ENCODE data around the gene DGKI. TPM values are rescaled to one million over a fixed set of nuclear protein-coding genes. Genes with fewer than 3 reads are reported as not detected.

DGKI gene
- total RNA-seq, 1 experiment from 2014 or later, result 0.55 TPM

GRCh38 chr7:137446025-137446424, 400.7 kb downstream of the DGKI start:
- no peak overlapping the region for H3K56ac ChIP-seq (ENCODE audit: insufficient read length, low read depth, low read length)
- Mint-ChIP-seq H3K27ac (no peak overlapping the region), H3K36me3 (ENCODE audit: insufficient read depth in 1 of 3, low read depth in 3 of 3) (no peaks in the 10 kb centered on the region; a peak in 1 of 7 replicates), H3K4me3 (no peak overlapping the region), H3K9me3 (peaks cover 0 to 2% of the 10 kb centered on the region in 2 experiments; a peak in 1 of 5 replicates), H3K4me1 (no peaks in the 10 kb centered on the region), H3K27me3 (ENCODE audit: low read depth) (no peaks in the 10 kb centered on the region)
- H2BK15ac ChIP-seq (ENCODE audit: low read depth, low read length), result no peak overlapping the region
- no peak overlapping the region for H3K4ac ChIP-seq (ENCODE audit: low read depth, low read length)
- H2AK5ac ChIP-seq (ENCODE audit: insufficient read length, low read length), result no peak overlapping the region
- no peak overlapping the region for H4K5ac ChIP-seq (ENCODE audit: insufficient read length, low read depth, low read length)
- no peak for DNase-seq
- no peaks in the 10 kb centered on the region for H3K9me3 ChIP-seq (ENCODE audit: control insufficient read depth, low read depth, low read length)
- H3K18ac ChIP-seq (ENCODE audit: insufficient read length, low read depth, low read length), result no peak overlapping the region
- no peak overlapping the region for H3K4me2 ChIP-seq (ENCODE audit: insufficient read depth, insufficient read length, low read length)
- TF ChIP-seq, protein P1, sequence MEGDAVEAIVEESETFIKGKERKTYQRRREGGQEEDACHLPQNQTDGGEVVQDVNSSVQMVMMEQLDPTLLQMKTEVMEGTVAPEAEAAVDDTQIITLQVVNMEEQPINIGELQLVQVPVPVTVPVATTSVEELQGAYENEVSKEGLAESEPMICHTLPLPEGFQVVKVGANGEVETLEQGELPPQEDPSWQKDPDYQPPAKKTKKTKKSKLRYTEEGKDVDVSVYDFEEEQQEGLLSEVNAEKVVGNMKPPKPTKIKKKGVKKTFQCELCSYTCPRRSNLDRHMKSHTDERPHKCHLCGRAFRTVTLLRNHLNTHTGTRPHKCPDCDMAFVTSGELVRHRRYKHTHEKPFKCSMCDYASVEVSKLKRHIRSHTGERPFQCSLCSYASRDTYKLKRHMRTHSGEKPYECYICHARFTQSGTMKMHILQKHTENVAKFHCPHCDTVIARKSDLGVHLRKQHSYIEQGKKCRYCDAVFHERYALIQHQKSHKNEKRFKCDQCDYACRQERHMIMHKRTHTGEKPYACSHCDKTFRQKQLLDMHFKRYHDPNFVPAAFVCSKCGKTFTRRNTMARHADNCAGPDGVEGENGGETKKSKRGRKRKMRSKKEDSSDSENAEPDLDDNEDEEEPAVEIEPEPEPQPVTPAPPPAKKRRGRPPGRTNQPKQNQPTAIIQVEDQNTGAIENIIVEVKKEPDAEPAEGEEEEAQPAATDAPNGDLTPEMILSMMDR (conservative IDR thresholded peaks at IDR 0.05), result no peak; the same call in 2 of the 3 replicates
- no peak overlapping the region for H3K9ac ChIP-seq (ENCODE audit: extremely low read depth, insufficient read length, low read length)
- H3K23ac ChIP-seq (ENCODE audit: insufficient read length, low read depth, low read length), result no peak overlapping the region
- no peak overlapping the region for H2BK20ac ChIP-seq (ENCODE audit: low read depth, low read length, poor library complexity, severe bottlenecking)
- no peaks in the 10 kb centered on the region for H3K23me2 ChIP-seq (ENCODE audit: insufficient read length, low read depth, low read length, poor library complexity, severe bottlenecking)
- no peaks in the 10 kb centered on the region for H4K20me1 ChIP-seq (ENCODE audit: control insufficient read depth, insufficient read depth, insufficient read length)
- no peak overlapping the region for H2BK120ac ChIP-seq (ENCODE audit: low read depth, low read length, poor library complexity, severe bottlenecking)
- no peaks in the 10 kb centered on the region for H3K27me3 ChIP-seq (ENCODE audit: insufficient read depth, low read length)
- no peak overlapping the region for H4K8ac ChIP-seq (replicated peaks; ENCODE audit: insufficient read length, low read depth, low read length)
- H3T11ph ChIP-seq (ENCODE audit: low read length), result no peak overlapping the region
- no peak overlapping the region for H4K91ac ChIP-seq (ENCODE audit: insufficient read length, low read depth, low read length)
- no peak overlapping the region for H3K14ac ChIP-seq (ENCODE audit: insufficient read depth, low read length)
- H3K79me1 ChIP-seq (ENCODE audit: insufficient read depth, low read depth, low read length, poor library complexity, severe bottlenecking), result no peaks in the 10 kb centered on the region
- H3K4me1 ChIP-seq (ENCODE audit: insufficient read depth, low read length), result no peaks in the 10 kb centered on the region
- H2AFZ ChIP-seq (ENCODE audit: low read length), result no peak overlapping the region
- WGBS (ENCODE audit: extremely low coverage, insufficient read length, low lambda C conversion rate), result no CpG with 5 or more reads among the region's 3 CpGs
- no peaks in the 10 kb centered on the region for H3K79me2 ChIP-seq (ENCODE audit: insufficient read depth, low read length)
- H2BK5ac ChIP-seq (ENCODE audit: insufficient read length, low read length), result no peak overlapping the region
- no peak overlapping the region for H2BK12ac ChIP-seq (ENCODE audit: insufficient read length, low read depth, low read length)
- no peak overlapping the region for H3K27ac ChIP-seq (ENCODE audit: insufficient read length, low read depth, low read length)
